GM13976 (cell line): ENCODE results near the gene PGM2L1.

Experiments
- DNase-seq: peaks from one replicate; pipeline ENCODE4 v3.0.0; 2012; ENCODE audit warnings: low spot score
- in situ Hi-C: fragments of 300-500 bp; cut with MboI; formaldehyde crosslinking; loops from one replicate; pipeline ENCODE4 v1.12.0; 2022; ENCODE audit warnings: low sequenced_read_pairs, mixed read lengths, inconsistent platforms; ENCODE audit not compliant: unreplicated experiment
- TF ChIP-seq, protein P1 (sequence below): IDR thresholded peaks from 2 replicates; pipeline ENCODE4 v1.5.1; 2012; ENCODE audit warnings: borderline replicate concordance, mild to moderate bottlenecking; ENCODE audit not compliant: insufficient read depth; ENCODE audit errors: extremely low read depth, missing control alignments, control extremely low read depth

PGM2L1 gene

GRCh38 chr11:74310857-74311256 lies 87.4 kb downstream of the PGM2L1 start:
- TF ChIP-seq, protein P1, sequence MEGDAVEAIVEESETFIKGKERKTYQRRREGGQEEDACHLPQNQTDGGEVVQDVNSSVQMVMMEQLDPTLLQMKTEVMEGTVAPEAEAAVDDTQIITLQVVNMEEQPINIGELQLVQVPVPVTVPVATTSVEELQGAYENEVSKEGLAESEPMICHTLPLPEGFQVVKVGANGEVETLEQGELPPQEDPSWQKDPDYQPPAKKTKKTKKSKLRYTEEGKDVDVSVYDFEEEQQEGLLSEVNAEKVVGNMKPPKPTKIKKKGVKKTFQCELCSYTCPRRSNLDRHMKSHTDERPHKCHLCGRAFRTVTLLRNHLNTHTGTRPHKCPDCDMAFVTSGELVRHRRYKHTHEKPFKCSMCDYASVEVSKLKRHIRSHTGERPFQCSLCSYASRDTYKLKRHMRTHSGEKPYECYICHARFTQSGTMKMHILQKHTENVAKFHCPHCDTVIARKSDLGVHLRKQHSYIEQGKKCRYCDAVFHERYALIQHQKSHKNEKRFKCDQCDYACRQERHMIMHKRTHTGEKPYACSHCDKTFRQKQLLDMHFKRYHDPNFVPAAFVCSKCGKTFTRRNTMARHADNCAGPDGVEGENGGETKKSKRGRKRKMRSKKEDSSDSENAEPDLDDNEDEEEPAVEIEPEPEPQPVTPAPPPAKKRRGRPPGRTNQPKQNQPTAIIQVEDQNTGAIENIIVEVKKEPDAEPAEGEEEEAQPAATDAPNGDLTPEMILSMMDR: no peak
- in situ Hi-C loops: no loop called here
- no peak for DNase-seq

DNA sequence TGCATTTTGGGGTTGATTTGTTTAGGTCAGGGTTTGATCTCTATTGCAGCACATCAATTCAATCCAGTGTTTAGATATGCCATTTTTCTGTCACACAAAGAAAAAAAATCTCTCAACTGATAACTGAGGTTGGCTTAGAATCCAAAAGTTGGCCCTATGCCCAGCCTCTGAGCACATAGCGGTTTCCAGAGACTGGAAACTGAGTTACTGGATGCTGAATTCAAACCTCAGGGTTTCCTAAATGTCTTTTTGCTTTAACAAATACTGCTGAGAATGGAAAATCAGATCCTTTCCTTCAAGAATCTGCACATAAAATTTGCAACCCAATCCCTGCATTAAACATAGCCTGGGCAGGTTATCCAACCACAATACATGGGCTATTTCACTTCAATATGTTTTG lies 90.8 kb downstream of the PGM2L1 start:
- TF ChIP-seq, protein P1: no peak
- DNase-seq: no peak

DNA sequence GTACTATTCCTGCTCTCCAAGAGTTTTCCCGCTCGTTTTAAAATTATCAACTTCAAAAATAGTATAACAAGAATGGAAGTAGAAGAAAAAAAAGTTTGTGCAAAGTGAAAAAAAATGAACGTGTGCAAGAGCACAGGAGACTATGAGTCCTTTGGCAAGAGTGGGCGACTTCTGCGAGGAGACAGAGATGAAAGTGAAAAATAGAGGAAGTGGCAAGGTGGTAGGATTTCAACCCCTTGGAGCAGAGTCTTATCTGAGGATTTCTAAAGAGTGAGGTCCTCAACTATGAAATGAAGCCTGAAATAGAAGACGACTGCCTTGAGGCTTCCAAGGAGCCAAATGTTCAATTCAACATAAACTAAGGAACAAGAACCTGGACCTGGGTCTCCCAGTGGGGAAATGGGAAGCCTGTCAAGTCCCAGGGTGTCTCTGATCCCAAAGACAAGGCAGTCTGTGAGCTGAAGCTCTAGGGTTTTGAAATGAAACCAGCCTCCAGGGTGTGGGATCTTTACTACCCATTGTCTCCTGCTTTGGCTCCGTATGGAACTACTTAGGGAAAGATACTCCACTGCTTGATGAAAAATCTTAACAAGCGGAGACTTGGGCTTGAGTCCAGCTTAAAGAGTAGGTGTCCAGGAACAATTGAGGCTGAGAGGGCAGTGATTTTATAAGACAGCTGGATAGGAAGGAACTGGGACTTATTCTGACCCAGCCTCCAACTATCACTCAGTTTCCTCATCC lies 91.6 kb downstream of the PGM2L1 start:
- in situ Hi-C loops: no loop called here
- TF ChIP-seq, protein P1: no peak
- DNase-seq: no peak

More for the DNA sequence above, 90.8 kb downstream of the PGM2L1 start:
- in situ Hi-C loops: no loop called here

DNA sequence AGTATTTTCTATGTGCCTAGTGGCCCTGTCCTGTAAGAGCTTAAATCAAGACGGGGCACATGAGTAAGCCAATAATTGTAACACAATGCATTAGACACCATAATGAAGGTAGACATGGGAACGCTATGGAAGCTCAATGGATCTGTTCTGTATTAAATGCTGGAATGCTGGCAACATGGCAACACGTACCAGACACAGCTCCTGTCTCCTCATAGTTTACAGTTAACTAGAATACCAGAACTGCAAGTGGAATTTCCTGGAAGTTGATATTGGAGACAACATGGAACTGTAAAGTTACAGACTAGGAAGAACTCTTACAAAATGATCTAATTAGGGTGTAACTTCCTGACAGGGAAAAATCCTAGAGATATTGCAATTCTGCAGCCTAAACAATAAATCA lies 99.2 kb downstream of the PGM2L1 start:
- DNase-seq: no peak
- in situ Hi-C loops: no loop called here
- TF ChIP-seq, protein P1: no peak

DNA sequence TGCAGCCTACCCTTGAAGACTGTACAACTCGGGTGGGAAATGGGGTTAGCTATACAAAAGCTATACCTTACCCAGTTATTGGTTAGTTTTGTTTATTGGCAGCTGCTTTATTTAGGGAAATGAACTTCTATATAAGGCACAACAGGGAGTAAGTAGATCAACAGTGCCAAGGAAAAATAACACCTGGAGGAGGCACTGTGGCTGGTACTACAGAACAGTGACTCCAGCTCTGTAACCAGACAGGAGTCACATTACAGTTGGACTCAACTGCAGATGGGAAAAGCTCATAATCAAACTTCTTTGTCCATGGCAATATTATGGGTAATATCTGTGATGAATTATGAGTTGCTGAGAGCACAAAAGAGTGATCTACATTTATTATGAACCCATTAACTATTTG lies 100.7 kb downstream of the PGM2L1 start:
- TF ChIP-seq, protein P1: no peak
- in situ Hi-C loops: no loop called here
- DNase-seq: no peak

DNA sequence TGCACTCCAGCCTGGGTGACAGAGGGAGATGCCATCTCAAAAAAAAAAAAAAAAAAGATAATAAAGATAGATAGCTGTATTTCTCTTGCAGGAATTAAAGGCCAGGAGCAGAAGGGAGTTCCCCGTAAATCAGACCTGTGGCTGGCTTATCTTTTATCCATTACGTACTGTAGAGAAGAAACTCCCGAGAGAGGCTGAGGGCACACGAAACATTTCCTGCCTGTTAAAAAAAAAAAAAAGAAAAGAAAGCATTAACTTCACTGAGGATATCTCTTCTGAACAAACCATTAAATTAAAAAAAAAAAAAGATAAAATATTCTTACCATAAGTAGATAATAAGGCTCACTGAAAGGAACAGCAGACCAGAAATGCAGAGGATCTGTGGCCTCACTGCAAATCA lies 109.3 kb downstream of the PGM2L1 start:
- DNase-seq: no peak
- TF ChIP-seq, protein P1: no peak
- in situ Hi-C loops: no loop called here
